Measurements from ENCODE around the gene TET3. TPM values are rescaled to one million over a fixed set of nuclear protein-coding genes. Genes with fewer than 3 reads are reported as not detected.

TET3 gene
- total and polyA plus RNA-seq, 2 donors (not counting 3 experiments of a cell fraction or from before 2014, with no cell fraction given), result 3.4 to 15.6 TPM

GRCh38 chr2:74031959-74032287 lies 47.2 kb downstream of the TET3 start:
- TF ChIP-seq MAX (IDR thresholded peaks at IDR 0.05; ENCODE audit: insufficient read depth, insufficient read length), result no peak
- no peak for TF ChIP-seq EZH2 (IDR thresholded peaks at IDR 0.05; ENCODE audit: borderline replicate concordance, low read depth, low read length, severe bottlenecking)
- TF ChIP-seq POLR2A (IDR thresholded peaks at IDR 0.05; ENCODE audit: low read depth, low read length), result no peak
- TF ChIP-seq CTCF (IDR thresholded peaks at IDR 0.05; ENCODE audit: extremely low read depth in 1 of 2, insufficient read depth in 1 of 2, low read depth in 1 of 2, low read length in 2 of 2), result no peak
- no peak for TF ChIP-seq POLR2AphosphoS5 (IDR thresholded peaks at IDR 0.05; ENCODE audit: insufficient read depth, low read depth, low read length)
- TF ChIP-seq JUN (IDR thresholded peaks at IDR 0.05; ENCODE audit: borderline replicate concordance, insufficient read depth, insufficient read length, low read depth), result no peak
- no peak for TF ChIP-seq MYC (IDR thresholded peaks at IDR 0.05; ENCODE audit: low read depth, low read length)
- TF ChIP-seq FOS (IDR thresholded peaks at IDR 0.05; ENCODE audit: borderline replicate concordance, insufficient read depth, low read length), result no peak
- TF ChIP-seq GATA2 (IDR thresholded peaks at IDR 0.05; ENCODE audit: insufficient read depth, insufficient read length, low read depth, low read length), result no peak
- H3K9me1 ChIP-seq (replicated peaks; ENCODE audit: control insufficient read depth, extremely low read depth, insufficient read depth, low read length), result no peaks in the 10 kb centered on the region
- BruUV-seq (replicated peaks), result no TSS peak
- ChIA-PET CTCF (interaction anchor here (1.0 to 1.4 kb wide), 3 partner anchors 12 to 52 kb away, joined by 3 to 4 read pairs (median 3); no protein-coding TSS in a partner anchor), POLR2A (no interaction called here)
- no peak overlapping the region for H3K27ac ChIP-seq (ENCODE audit: insufficient read depth, low read depth, low read length)
- H3K4me2 ChIP-seq (ENCODE audit: insufficient read depth, low read length), result no peak overlapping the region
- H3K9ac ChIP-seq (replicated peaks; ENCODE audit: extremely low read depth, insufficient read depth, low read length), result no peak overlapping the region
- DNase-seq (ENCODE audit: low read depth, low spot score) (no peak), FAIRE-seq (no peak)
- H3K4me3 ChIP-seq (replicated peaks in 1 of 3; ENCODE audit: insufficient read depth in 1 of 3, low read depth in 1 of 3, low read length in 3 of 3), result no peak overlapping the region
- H3K79me2 ChIP-seq (ENCODE audit: control insufficient read depth, insufficient read depth, low read length), result peaks cover 4% of the 10 kb centered on the region
- no peaks in the 10 kb centered on the region for H3K9me3 ChIP-seq (replicated peaks; ENCODE audit: control insufficient read depth, insufficient read depth, low read length)
- intact Hi-C loops (cut with micrococcal nuclease) (no loop called here), dilution Hi-C loops (cut with MboI; ENCODE audit: extremely low pct_ligation_motif_present, low sequenced_read_pairs) (no loop called here)
- H3K27me3 ChIP-seq (ENCODE audit: control insufficient read depth in 2 of 2, insufficient read depth in 2 of 2, low read length in 2 of 2), result no peaks in the 10 kb centered on the region
- H3K4me1 ChIP-seq (ENCODE audit: control insufficient read depth, extremely low read depth, insufficient read depth, low read length), result no peaks in the 10 kb centered on the region
- no peaks in the 10 kb centered on the region for H3K36me3 ChIP-seq (ENCODE audit: control insufficient read depth in 2 of 2, extremely low read depth in 1 of 2, insufficient read depth in 2 of 2, low read length in 2 of 2)
- H2AFZ ChIP-seq (ENCODE audit: low read depth, low read length), result no peak overlapping the region
- H4K20me1 ChIP-seq (replicated peaks; ENCODE audit: control insufficient read depth, extremely low read depth, insufficient read depth, low read length), result no peaks in the 10 kb centered on the region

All from endothelial cell of umbilical vein (primary cell).